ENCODE measurements around the gene FHOD1. TPM values are rescaled to one million over a fixed set of nuclear protein-coding genes. Genes with fewer than 3 reads are reported as not detected.

Gene FHOD1
- total RNA-seq, 1 donor from 2014 or later, result 10.1 TPM

DNA sequence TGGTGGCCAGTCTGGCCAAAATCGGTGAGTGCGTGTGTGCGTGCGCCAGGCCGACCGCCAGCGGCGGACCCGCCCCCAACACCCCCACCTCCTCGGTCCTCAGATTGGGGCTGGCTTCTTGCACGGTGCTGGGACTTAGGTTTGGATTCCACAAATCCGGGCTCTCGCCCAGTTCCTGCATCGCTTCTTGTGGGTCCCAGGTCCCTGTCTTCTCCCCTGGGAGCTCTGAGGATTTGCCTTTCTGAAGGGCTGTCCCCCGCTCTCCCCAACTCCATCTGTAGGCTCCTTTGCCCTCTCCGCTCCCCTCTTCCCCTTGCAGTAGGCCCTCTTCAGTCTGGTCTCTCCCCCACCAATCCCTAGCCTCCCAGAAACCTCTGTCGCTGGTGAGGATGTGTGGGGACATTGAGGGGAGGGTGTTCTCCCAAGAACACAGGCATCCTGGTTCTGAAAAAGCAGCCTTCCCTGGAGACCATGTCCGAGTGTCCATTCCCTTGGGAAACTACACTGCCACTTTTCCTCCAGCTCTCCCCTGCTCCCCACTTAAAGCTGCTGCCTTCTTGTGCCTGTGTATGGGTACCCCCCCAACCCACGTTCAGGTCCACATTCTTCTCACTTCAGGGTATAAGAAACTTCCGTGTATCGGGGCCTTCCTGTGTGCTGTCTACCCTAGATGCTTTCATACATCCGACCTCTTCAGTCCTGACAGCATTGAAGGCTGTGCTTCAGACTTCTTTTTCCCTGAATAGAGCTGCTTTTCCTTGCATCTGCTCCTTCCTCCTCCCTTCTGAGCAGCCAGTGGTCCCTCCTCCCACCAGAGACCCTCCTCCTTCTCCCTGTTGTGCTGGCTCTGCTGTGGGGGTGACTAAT, 2.1 kb upstream of the FHOD1 start:
- DNase-seq, result peak; percentile 13

DNA sequence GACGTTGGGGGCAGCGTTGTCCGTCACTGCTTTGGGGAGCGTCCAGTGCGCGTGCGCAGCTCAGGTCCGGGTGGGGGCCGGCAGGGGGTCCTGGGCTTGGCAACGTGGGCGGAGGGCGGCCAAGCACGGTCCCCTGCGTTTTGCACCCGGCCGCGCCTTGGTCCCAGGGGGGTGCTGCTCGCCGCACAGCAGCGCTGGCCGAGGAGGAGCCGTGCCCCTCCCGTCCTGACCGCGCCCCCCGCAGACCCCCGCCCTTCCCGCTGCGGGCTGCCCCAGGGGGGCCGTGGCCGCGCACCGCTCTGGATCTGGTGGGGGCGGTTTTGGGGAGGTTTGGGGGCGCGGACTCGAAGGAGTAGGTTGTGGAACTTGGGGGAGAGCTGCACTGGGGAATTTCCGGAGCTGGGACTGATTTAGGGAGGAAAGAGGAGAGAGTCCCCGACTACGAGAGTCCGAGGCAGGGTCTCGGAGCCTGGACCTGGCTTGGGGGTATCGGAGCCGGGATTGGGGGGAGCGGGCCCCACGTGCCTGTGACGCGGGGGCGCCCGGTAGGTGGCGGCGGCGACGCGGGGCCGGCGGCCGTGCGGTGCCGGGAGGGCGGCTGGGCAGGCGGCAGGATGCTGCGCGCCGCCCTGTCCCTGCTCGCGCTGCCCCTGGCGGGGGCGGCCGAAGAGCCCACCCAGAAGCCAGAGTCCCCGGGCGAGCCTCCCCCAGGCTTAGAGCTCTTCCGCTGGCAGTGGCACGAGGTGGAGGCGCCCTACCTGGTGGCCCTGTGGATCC, 1.3 kb upstream of the FHOD1 start, which contains the start of gene SLC9A5:
Gene SLC9A5 (plus strand): TSS at position 579 of the 777 bp plus-strand sequence. CDS start 36 bp downstream, at position 615.
- DNase-seq, result peak; percentile 30

DNA sequence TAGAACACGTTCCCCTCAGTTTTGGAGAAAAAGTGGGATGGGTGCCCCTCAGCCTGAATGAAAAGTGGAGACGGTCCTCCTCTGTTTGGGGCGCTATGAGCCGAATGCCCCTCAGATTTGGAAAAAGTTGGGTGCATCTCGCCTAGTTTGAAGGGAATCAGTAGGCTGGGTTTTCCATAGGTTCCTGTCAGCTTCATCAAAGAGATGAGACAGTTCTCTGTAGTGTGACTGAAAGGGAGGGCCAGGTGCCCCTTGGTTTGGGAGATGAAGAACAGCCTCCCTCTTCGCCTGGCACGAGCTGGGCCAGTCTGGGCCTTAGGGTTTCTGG, 756 bp upstream of the FHOD1 start:
- DNase-seq, result no peak

DNA sequence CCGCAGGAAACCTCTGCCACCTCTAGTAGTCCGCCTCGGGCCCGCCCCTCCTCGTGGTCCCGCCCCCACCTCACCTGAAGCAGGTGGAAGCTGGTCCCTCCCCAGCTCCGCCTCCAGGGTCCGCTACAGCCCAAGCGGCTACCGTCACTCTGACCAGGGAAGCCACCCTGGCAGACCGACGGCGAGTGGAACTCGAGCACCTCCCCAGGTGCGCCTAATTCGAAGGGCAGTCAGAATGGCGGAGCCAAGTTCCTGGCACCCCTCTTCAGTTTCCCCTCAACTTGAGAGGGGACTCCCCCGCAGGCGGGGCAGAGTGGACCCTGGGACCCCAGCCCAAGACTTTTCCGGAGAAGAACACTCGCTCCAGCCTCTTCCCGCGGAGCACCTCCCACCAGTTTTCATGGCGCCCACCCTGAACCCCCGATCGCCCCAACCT, 507 bp downstream of the FHOD1 start:
- DNase-seq, result peak; percentile 35

DNA sequence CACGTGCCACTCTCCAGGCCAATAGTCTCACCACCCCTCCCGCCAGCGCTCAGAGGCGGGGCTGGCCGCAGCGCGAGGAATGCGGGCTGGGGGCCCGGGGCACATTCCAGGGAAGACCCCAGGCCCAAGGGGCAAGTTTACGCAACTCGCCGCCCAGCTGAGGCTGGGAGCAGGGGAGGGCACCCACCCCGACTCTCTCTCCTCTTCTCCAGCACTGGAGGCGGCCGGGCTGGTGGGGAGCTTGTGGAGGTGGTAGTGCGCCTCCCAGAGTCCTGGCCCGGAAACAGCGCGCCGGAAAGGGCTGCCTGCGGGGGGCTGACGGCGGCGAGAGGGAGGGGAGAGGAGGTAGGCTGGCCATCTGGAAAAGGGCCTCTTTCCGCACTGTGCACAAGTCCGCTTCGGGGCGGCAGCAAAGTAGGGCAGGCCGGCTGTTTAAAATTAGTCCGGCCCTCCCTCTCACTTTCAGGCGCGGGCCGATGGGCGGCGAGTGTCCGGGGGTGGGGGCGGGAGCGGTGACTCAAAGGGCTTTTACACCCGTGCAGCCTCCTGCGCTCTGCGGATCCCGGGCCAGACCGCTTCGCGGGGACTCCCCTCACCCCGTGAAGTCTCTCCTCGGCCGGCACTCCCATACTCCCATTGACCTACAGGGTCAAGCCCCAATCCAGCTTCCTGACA, 1.1 kb downstream of the FHOD1 start:
- peak; percentile 87 for DNase-seq

DNA sequence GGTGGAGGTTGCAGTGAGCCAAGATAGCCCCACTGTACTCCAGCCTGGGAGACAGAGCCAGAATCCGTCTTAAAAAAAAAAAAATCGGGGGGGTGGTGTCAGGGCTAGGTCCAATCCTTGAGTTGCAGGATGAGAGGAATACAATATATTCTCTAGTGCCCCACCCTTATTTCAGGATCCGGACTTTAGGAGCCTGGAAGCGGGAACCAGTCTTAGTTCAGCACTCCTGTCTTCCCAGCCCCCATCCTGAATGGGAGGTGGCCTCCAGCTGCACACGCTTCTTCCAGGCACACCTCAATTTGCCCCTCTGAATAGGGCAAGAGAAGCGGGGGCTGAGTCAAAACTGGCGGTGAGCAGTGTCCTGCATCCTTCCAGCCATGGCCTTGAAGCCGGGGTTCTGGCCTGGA, 1.6 kb downstream of the FHOD1 start:
- no peak for DNase-seq

DNA sequence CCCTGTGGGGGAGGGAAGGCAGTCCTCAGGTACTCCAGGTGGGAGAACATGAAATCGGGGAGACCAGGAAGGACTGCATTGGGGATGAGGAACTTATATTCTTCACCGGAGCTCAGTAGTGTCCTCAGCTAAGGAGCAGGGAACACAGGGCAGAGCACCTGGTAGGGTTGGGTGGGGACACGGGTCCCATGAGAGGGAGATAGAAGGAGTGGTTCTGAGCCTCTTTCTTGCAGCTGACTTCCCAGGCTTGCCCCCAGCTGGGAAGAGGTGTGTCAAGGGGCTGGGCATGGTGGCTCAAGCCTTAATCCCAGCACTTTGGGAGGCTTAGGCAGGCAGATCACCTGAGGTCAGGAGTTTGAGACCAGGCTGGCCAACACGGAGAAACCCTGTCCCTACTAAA, 2.1 kb downstream of the FHOD1 start:
- DNase-seq, result peak; percentile 30

DNA sequence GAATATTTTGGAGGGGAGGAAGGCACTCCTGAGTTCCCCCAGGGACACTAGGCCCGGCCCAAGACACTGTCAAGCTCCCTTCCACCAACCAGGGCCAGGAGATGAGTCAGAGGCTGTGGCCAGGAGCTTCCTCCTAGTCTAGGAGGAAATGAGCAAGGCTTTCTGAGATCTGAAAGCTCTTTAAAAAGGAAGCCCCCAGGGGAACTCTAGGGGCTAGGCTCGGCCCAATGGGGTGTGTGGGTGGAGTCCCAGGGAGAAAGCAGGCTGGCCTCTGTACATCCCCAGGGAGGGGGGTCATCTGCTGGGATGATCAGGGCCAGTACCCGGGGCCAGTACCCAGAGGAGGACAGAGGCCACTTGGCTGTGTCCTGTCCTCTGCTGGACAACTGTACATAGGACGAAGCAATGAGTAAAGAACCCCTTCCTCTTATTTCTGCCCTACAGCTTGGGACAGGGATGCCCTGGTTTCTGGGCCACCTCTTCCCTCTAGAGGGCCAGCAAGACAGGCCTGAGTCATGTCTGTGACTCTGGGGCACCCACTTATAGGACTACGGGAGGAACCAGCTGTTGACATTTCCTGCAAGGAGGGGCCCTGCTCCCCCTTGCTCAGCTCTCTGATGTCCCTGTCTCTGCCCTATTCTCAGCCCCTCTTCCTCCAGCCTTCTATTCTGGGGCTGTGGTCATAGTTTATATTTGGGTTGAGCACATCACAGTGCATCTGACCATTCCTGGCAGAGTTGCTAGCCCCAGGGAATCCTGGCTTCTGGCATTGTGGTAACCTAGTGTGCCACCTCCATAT, 2.7 kb downstream of the FHOD1 start:
- peak; percentile 72 for DNase-seq

DNA sequence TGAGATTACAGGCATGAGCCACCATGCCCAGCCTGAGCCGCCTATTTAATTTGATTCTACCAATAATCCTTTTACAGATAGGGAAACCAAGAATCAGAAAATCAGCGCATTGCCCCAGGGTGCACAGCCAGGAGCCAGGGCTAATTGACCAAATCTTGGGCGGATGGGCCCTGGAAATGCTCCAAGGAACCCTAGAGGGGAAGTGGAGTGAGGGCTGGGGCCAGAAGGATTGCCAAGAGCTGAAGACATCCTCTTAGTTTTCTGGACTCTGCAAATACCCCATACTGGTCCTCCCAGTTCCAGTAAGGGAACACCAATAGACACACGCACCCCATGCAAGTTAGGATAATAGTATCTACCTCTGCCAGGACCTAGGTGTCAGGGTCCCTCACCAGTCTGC, 3.8 kb downstream of the FHOD1 start:
- DNase-seq, result no peak

DNA sequence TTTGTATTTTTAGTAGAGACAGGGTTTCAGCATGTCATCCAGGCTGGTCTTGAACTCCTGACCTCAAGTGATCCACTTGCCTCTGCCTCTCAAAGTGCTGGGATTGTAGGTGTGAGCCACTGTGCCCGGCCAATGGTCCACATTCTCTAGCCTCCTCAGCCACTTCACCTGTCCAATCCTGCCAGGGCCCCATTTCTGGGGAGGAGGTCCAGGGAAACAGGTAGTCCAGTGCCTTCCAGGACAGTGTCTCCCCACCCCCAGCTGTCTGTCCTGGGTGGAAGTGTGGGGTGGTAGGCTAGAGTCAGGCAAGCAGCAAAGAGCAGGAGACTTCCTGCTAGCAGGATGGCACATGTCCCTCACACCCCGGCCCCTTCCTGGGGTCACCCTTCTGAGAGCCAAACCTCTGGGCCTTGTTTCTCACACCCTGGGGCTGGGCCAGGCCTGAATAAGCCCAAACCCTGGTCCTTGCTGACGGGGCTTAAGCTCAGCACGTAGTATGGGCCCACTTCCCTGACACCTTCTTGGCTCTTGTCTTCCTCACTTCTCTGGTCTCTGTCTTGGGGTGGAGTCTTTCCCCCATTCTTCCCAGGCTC, 5.0 kb downstream of the FHOD1 start:
- no peak for DNase-seq

DNA sequence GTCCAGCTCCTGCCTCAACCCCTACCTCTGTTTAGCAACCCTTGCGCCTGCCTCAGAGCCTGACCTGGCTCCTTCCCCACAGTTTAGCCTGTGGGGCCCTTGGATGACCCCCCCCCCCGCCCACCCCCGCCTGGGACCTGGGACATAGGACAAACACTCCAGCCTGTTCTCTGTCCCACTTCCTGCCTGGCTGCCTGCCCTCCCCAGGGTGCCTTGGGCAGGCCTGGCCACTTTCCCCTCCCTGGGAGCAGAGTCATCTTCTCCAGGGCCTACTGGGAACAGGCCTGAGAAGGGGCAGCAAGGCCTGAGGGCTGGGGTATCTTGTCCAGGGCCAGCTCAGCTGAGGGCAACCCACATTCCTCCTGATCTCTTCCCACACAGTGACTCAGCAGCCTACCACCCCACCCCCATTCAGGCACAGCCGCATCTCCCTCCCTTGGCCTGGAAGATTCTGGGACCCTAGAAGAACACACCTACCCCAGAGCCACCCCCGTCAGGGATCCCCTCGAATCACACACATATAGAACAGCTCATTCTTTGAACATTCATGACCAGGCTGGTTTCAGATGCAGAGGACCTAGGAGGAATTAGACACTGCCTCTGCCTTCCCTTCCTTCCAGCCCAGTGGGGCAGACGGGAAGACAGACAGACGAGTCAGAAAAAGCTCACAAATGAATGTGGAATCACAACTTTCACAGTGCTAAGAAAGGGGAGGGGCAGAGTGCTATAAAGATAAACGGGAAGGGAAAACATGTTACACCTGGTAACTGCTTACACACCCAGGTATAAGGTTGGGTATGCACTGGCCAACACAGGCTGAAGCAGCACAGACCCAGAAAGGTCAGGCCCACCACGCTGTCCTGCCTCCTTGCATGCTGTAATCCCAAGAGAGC, 6.0 kb downstream of the FHOD1 start:
- no peak for DNase-seq

DNA sequence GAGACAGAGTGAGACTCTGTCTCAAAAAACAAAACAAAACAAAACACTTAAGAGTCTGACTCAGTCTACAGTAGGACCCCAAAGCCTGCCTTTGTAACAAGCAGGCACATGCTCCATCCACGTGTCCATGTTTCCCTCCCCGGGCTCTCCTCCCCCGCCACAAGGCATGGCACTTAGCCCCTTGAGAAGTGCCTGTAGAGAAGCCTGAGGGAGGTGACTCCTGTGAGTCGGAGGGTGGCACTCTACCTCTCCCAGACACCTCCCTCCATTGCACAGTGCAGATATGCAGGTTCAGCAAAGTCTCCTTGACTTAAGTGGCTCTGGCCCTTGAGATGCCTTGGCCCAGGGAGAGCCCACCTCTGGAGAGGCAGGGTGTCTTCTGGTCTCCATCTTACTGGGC, 6.8 kb downstream of the FHOD1 start:
- DNase-seq, result no peak

DNA sequence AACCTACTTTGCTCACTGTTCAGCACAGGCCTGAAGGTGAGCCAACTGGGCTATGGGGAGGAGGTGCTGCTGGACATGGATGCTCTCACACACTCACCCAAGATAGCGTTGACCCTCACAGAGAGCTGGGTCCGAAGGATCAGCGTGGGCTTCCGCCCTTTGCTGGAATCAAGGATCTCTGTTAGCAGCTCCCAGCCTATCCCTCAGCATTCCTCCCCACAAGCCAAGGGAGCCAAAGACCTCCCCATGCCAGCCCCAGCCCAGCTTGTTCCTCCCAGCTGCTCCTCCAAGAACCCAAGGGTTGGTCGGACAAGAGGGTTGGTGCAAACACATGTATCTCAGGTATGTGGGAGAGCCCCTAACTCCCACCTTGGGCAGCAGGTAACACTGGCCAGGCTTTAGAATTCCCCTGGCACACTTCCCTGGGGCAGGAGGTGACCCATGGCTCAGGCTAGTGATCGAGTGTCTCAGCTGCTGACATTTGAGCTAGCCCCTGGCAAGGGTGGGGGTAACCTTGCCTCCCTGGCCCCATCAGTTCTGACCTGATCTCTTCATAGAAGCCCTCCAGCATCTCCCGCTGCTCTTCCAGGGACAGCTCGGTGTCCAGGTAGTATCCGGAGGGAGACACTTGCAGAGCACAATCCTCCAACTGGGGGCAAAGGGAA, 8.3 kb downstream of the FHOD1 start:
- DNase-seq, result no peak

DNA sequence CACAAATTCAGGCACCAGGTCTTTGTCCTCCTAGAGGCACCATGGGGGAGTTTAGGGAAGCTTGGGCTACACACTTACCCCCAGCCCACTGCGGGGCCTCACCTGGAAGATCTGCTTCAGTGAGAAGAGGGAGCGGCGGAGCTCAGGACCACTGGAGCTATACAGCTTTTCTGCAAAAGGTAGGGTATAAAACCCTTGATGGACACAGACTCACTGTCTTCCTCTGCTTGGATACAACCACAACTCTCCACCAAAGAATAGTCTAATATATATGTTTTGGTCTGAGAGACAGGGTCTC, 9.1 kb downstream of the FHOD1 start:
- DNase-seq, result no peak

DNA sequence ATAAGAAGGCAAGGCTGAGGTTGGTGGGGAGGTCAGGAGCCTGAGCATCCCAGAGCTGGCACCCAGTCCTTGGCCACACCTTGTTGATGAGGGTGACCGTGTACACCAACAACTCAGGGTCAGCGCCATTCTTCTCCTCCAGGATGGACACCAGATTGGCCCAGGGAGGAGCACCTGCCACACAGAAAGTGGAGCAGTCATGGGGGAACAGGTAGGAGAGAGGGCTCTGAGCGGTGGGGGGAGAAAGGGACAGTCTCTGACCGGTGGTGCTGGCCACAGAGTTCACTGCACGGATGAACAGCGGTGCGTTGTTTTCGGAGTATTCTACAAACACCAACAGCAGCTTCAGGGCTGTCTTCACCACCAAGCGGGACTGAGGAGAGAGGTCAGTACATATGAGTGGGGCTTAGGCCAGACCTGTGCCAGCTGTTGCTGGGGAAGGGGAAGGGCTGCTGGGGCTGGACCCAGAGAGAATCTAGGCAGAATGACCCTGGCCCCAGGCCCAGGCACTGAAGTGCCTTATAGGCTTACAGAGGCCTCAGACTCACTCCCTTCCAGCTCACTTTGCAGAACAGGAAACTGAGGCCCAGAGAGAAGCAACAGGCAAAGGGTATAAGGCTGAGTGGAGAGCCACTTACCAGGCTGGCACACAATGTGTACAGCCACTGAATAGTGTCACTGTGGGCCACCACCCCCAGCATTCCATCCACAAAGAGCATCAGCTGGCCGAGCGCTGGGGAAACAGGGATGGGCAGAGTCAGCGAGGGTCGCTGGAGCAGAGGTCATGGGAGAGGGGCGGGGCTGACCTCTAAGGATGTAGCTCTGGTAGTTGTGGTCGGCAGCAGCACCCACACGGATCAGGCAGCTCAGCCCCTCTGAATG, 9.6 kb downstream of the FHOD1 start:
- no peak for DNase-seq

DNA sequence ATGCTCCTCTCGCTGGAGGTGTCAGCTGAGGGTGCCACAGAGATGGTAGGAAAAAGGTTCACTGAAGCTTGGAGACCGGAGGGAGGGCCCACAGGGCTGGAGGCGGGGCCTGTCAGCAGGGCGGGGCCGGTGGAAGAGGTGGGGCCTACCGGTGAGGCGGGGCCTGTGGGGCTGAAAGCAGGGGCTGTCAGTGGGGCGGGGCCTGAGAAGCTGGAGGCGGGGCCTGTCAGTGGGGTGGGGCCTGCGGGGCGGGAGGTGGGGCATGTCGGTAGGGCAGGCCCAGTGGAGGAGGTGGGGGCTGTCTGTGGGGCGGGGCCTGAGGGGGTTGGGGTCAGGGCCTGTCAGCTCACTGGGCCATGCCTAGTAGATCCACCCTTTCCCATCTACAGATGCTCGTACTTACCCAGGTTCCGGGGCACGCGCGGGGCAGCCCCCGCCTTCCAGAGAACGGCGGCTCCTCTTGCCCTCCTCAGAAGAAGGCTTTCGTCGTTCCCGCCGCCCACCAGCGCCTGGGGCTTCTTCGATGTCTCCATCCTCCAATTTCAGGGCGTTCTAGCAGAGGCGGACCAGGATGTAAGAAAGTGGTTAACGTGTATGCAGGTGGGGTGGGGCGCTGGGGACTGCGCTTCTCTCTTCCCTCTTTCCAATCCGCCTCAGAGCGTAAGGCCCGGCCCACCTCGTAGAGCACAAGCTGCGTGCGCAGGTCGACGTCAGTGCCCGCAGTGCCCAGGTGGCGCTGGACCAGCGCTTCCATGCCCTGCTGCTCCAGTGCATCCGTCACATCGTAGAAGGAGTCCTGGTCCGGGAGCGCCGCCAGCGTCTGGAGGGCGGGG, 10.5 kb downstream of the FHOD1 start:
- DNase-seq, result peak; percentile 14

DNA sequence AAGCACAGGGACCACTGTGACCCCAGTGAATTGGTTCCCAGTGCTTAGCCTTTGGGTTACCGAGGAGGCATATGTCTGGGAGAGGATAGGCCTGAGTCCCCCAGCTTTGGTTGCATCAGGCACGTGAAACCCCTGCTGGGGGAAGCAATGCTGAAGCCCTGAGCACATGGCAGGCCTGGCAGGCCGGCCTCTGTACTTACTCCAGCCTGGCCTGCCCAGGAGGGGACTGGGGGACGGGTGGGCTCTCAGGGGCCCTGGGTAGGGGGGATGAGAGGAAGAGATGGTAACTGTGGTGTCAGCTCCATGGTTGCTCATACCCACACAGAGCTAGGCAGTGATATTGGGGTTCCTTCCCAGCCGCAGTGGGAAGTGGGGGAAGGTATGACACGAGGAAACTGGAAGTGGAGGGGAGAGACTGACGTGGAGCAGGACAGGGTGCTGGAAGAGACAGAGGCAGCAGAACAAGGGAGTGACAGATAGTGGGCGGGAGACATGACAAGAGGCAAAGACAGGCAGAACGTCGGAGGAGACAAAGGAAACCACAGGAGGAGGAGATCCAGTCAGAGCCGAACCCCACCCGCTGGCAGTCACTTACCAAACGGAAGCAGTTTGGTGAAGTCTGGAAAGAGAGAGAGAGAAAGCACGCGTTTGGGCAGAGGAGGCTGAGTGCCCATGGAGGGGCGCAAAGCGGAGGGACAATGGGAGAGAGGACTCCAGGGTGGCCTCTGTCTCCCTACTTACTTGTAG, 11.3 kb downstream of the FHOD1 start:
- no peak for DNase-seq

All from tongue (tissue), 2 donors.